Stomach (tissue), 9 donors: ENCODE data around the gene DPYD. TPM values are rescaled to one million over a fixed set of nuclear protein-coding genes. Genes with fewer than 3 reads are reported as not detected.

Experiments used
- DNase-seq, 2 donors: peaks; one replicate each; pipeline versions ENCODE4 v3.0.0 to v3.0.0-alpha.2; 2013 to 2019
- H3K27ac ChIP-seq, 5 donors: fragments of 200-600 bp in 4 of 5; sonication (generic) in 4 of 5; one replicate each; pipeline ENCODE4 v1.5.1; 2013 to 2019; ENCODE audit warnings: mild to moderate bottlenecking in 1 of 5, moderate library complexity in 1 of 5
- H3K27me3 ChIP-seq, 3 donors: fragments of 200-600 bp; sonication (generic); one replicate each; pipeline ENCODE4 v1.5.1; 2017 to 2019; ENCODE audit warnings: mixed run types in 1 of 3
- H3K36me3 ChIP-seq, 4 donors: fragments of 200-600 bp; sonication (generic); 1 replicate in 3 of 4; 2 replicates in 1 of 4; pipeline ENCODE4 v1.5.1; 2016 to 2019
- H3K4me1 ChIP-seq, 4 donors: fragments of 200-600 bp; sonication (generic); one replicate each; pipeline ENCODE4 v1.5.1; 2016 to 2019
- H3K4me3 ChIP-seq, 4 donors: fragments of 200-600 bp; sonication (generic) in 3 of 4; one replicate each; pipeline ENCODE4 v1.5.1; 2016 to 2019; ENCODE audit warnings: mild to moderate bottlenecking in 1 of 4
- H3K9me3 ChIP-seq, 4 donors: fragments of 200-600 bp; sonication (generic); one replicate each; pipeline ENCODE4 v1.5.1; 2016 to 2019
- CTCF ChIP-seq, 7 experiments: fragments of 450-650 bp in 4 of 7; fragments of 200-600 bp in 3 of 7; sonication (generic) in 3 of 7; IDR thresholded peaks; one replicate each; pipeline ENCODE4 v1.5.1; 2016 to 2019; ENCODE audit warnings: antibody characterized with exemption in 7 of 7, control low read depth in 2 of 7, mild to moderate bottlenecking in 1 of 7
- EP300 ChIP-seq: sonication (generic); formaldehyde crosslinking; IDR thresholded peaks from one replicate; pipeline ENCODE4 v1.6.1; 2017; ENCODE audit warnings: antibody characterized with exemption
- POLR2A ChIP-seq, 4 donors: fragments of 450-650 bp; IDR thresholded peaks; one replicate each; pipeline ENCODE4 v1.6.1; 2016; ENCODE audit warnings: antibody characterized with exemption in 4 of 4, control low read depth in 2 of 4, mild to moderate bottlenecking in 1 of 4, moderate library complexity in 1 of 4
- POLR2AphosphoS5 ChIP-seq, 3 donors: sonication (generic); formaldehyde crosslinking; IDR thresholded peaks; one replicate each; pipeline ENCODE4 v1.6.1; 2016; ENCODE audit warnings: antibody characterized with exemption in 3 of 3
- WGBS, 5 donors: extraction: QIAGEN DNeasy Blood & Tissue Kit in 3 of 5; methylation state at CpG; one replicate each; pipeline versions ENCODE4 v1.1.5 to v1.1.7; 2013 to 2018; 5-methylcytosine and 5-hydroxymethylcytosine counted together
- intact Hi-C: fragments of 100-400 bp; cut with DNase I; formaldehyde crosslinking; loops from one replicate; pipeline ENCODE4 v1.15.1; 2023; ENCODE audit warnings: low total_unique reads
- polyA plus RNA-seq, 3 donors: library from polyadenylated mRNA; stranded (reverse); fragments of 200-250 nt; gene quantifications; one replicate each; pipeline ENCODE4 v1.2.3, GENCODE V29; 2013
- total RNA-seq, 5 donors: library from RNA; depleted of rRNA; stranded (reverse); fragments of >200 nt; gene quantifications; one replicate each; pipeline versions ENCODE4 v1.1.0 to v1.2.3, GENCODE V29; 2014 to 2016
- donor health status: healthy with polysubstance abuse.
- donor health status: Bipolar disorder and iron deficiency.
- donor health status: healthy.

DPYD gene
- total and polyA plus RNA-seq, 8 donors = 7.5 to 58.2 (median 18.2) TPM

- no peaks in the 10 kb centered on the region for H3K4me1 ChIP-seq
- no peak overlapping the region for H3K4me3 ChIP-seq
- intact Hi-C loops = no loop called here
- H3K9me3 ChIP-seq = no peaks in the 10 kb centered on the region
- 64 to 79% (median 72%) methylated on average over 4 of the region's 4 CpGs for WGBS, 5 donors
- TF ChIP-seq POLR2A (IDR thresholded peaks at IDR 0.05) (no peak), EP300 (no peak), POLR2AphosphoS5 (IDR thresholded peaks at IDR 0.05) (no peak), CTCF (IDR thresholded peaks at IDR 0.05) (no peak)
- H3K27me3 ChIP-seq = no peaks in the 10 kb centered on the region
- no peak for DNase-seq
- no peak overlapping the region for H3K27ac ChIP-seq
- no peaks in the 10 kb centered on the region for H3K36me3 ChIP-seq
Measured at GRCh38 chr1:97365026-97365425, 555.8 kb downstream of the DPYD start.

GRCh38 chr1:97364086-97364485, 556.7 kb downstream of the DPYD start:
- H3K4me3 ChIP-seq = no peak overlapping the region
- no peaks in the 10 kb centered on the region for H3K9me3 ChIP-seq
- no peaks in the 10 kb centered on the region for H3K4me1 ChIP-seq
- intact Hi-C loops = no loop called here
- peaks cover 0 to 2% (median 0%) of the 10 kb centered on the region in 4 donors for H3K36me3 ChIP-seq
- TF ChIP-seq EP300 (no peak), POLR2A (IDR thresholded peaks at IDR 0.05) (no peak), CTCF (IDR thresholded peaks at IDR 0.05) (no peak), POLR2AphosphoS5 (IDR thresholded peaks at IDR 0.05) (no peak)
- no peaks in the 10 kb centered on the region for H3K27me3 ChIP-seq
- H3K27ac ChIP-seq = no peak overlapping the region
- no peak for DNase-seq

GRCh38 chr1:97356309-97356708, 564.5 kb downstream of the DPYD start:
- peaks cover 0 to 15% (median 6%) of the 10 kb centered on the region in 4 donors for H3K36me3 ChIP-seq
- no peaks in the 10 kb centered on the region for H3K4me1 ChIP-seq
- peaks cover 0 to 11% (median 4%) of the 10 kb centered on the region in 4 donors for H3K9me3 ChIP-seq
- DNase-seq = no peak
- 95 to 100% (median 98%) methylated on average over 1 of the region's 1 CpG for WGBS, 5 donors
- H3K27me3 ChIP-seq = no peaks in the 10 kb centered on the region
- no peak for TF ChIP-seq EP300
- no peak for TF ChIP-seq POLR2A (IDR thresholded peaks at IDR 0.05)
- no peak for TF ChIP-seq POLR2AphosphoS5 (IDR thresholded peaks at IDR 0.05)
- no peak for TF ChIP-seq CTCF (IDR thresholded peaks at IDR 0.05)
- no peak overlapping the region for H3K4me3 ChIP-seq
- intact Hi-C loops = no loop called here
- no peak overlapping the region for H3K27ac ChIP-seq

GRCh38 chr1:97352936-97353382, 567.9 kb downstream of the DPYD start:
- TF ChIP-seq CTCF (IDR thresholded peaks at IDR 0.05) = no peak
- TF ChIP-seq EP300 = no peak
- TF ChIP-seq POLR2AphosphoS5 (IDR thresholded peaks at IDR 0.05) = no peak
- no peak for TF ChIP-seq POLR2A (IDR thresholded peaks at IDR 0.05)
- no peak for DNase-seq
- Histone ChIP-seq H3K4me3 (no peak overlapping the region), H3K9me3 (peaks cover 0 to 6% (median 2%) of the 10 kb centered on the region in 4 donors), H3K36me3 (peaks cover 0 to 4% (median under 1%) of the 10 kb centered on the region in 4 donors), H3K4me1 (no peaks in the 10 kb centered on the region), H3K27ac (no peak overlapping the region), H3K27me3 (no peaks in the 10 kb centered on the region)
- WGBS, 5 donors = 83 to 94% (median 85%) methylated on average over 4 of the region's 4 CpGs
- intact Hi-C loops = no loop called here
